Measurements from ENCODE around the gene SEMA4A.
"Not testable (repeated sequence)": the region's sequence is repeated elsewhere in the genome, so short reads cannot be mapped to it uniquely, and the experiment has no call there.

SEMA4A gene

GRCh38 chr1:156153362-156153761 lies at the start of gene SEMA4A:
Gene SEMA4A (plus strand): TSS chr1:156153585. CDS start chr1:156154579, 994 bp downstream.
- no peak for DNase-seq

- DNase-seq = peak; percentile 79
Observed at GRCh38 chr1:156104065-156104810, 49.1 kb upstream of the SEMA4A start.

- DNase-seq = no peak
Observed at GRCh38 chr1:156104861-156105832, 48.2 kb upstream of the SEMA4A start.

- DNase-seq = peak; percentile 70
Observed at GRCh38 chr1:156106624-156107488, 46.5 kb upstream of the SEMA4A start.

- DNase-seq = no peak
Observed at GRCh38 chr1:156108057-156108456, 45.3 kb upstream of the SEMA4A start.

- no peak for DNase-seq
Observed at GRCh38 chr1:156108664-156109241, 44.6 kb upstream of the SEMA4A start.

- DNase-seq = no peak
Observed at GRCh38 chr1:156110252-156110651, 43.1 kb upstream of the SEMA4A start.

GRCh38 chr1:156111355-156111962 lies 41.9 kb upstream of the SEMA4A start:
- DNase-seq = no peak

GRCh38 chr1:156112276-156113137 lies 40.9 kb upstream of the SEMA4A start:
- DNase-seq = peak; percentile 76

GRCh38 chr1:156113282-156113950 lies 40.0 kb upstream of the SEMA4A start:
- DNase-seq = no peak

- peak; percentile 86 for DNase-seq
Observed at GRCh38 chr1:156114101-156114918, 39.1 kb upstream of the SEMA4A start, which contains the start of gene LMNA. Gene LMNA (plus strand): TSS chr1:156114711. CDS start chr1:156114919, 208 bp downstream.

- DNase-seq = peak; percentile 63
Observed at GRCh38 chr1:156114919-156115513, 38.4 kb upstream of the SEMA4A start.

GRCh38 chr1:156115514-156116374 lies 37.6 kb upstream of the SEMA4A start:
- DNase-seq = no peak

GRCh38 chr1:156116731-156117130 lies 36.7 kb upstream of the SEMA4A start:
- DNase-seq = not testable (repeated sequence)

- no peak for DNase-seq
Observed at GRCh38 chr1:156117414-156118176, 35.8 kb upstream of the SEMA4A start.

GRCh38 chr1:156118177-156118868 lies 35.1 kb upstream of the SEMA4A start:
- no peak for DNase-seq
